ELF-1 (cell line): ENCODE results near the gene GOPC.
"Not testable (repeated sequence)": the region's sequence is repeated elsewhere in the genome, so short reads cannot be mapped to it uniquely, and the experiment has no call there.

Experiments
- DNase-seq: peaks from one replicate; pipeline ENCODE4 v3.0.0-alpha.2; 2016; ENCODE audit warnings: low read depth, low spot score

GOPC gene

GRCh38 chr6:117602151-117602898, at the start of gene GOPC:
TSS of gene GOPC (minus strand) at chr6:117602511. CDS start at chr6:117602288, 223 bp downstream.
- peak; percentile 98 for DNase-seq

- not testable (repeated sequence) for DNase-seq
These were observed 49.7 kb upstream of the GOPC start for GRCh38 chr6:117651984-117652383.

- DNase-seq = no peak
These were observed 40.7 kb upstream of the GOPC start for GRCh38 chr6:117642976-117643375.

GRCh38 chr6:117637770-117638169, 35.5 kb upstream of the GOPC start:
- no peak for DNase-seq

- DNase-seq = no peak
These were observed 26.9 kb upstream of the GOPC start for GRCh38 chr6:117629119-117629660.

- no peak for DNase-seq
These were observed 25.2 kb upstream of the GOPC start for GRCh38 chr6:117627533-117627932.

GRCh38 chr6:117624869-117625481, 22.7 kb upstream of the GOPC start:
- no peak for DNase-seq

- DNase-seq = no peak
These were observed 16.9 kb upstream of the GOPC start for GRCh38 chr6:117619178-117619577.

GRCh38 chr6:117617210-117618035, 15.1 kb upstream of the GOPC start:
- DNase-seq = peak; percentile 45

GRCh38 chr6:117616391-117617209, 14.3 kb upstream of the GOPC start:
- DNase-seq = no peak

- peak; percentile 89 for DNase-seq
These were observed 13.6 kb upstream of the GOPC start for GRCh38 chr6:117615750-117616390.

- peak; percentile 76 for DNase-seq
These were observed 11.7 kb upstream of the GOPC start for GRCh38 chr6:117613920-117614560.

GRCh38 chr6:117607511-117607910, 5.2 kb upstream of the GOPC start:
- no peak for DNase-seq

GRCh38 chr6:117605169-117605826, 3.0 kb upstream of the GOPC start:
- DNase-seq = no peak

- no peak for DNase-seq
These were observed 1.5 kb upstream of the GOPC start for GRCh38 chr6:117603821-117604220.

- no peak for DNase-seq
These were observed 733 bp upstream of the GOPC start for GRCh38 chr6:117602899-117603588.

GRCh38 chr6:117601811-117602150, 530 bp downstream of the GOPC start:
- no peak for DNase-seq

GRCh38 chr6:117600008-117600743, 2.1 kb downstream of the GOPC start:
- no peak for DNase-seq

GRCh38 chr6:117597755-117598154, 4.6 kb downstream of the GOPC start:
- no peak for DNase-seq
